Keratinocyte (primary cell): ENCODE data around the gene CPTP. TPM values are rescaled to one million over a fixed set of nuclear protein-coding genes. Genes with fewer than 3 reads are reported as not detected.

Experiments
- DNase-seq: peaks from one replicate; pipeline ENCODE4 v3.0.0-alpha.2; 2011; ENCODE audit warnings: low read depth, missing footprints, low spot score
- FAIRE-seq: peaks from 2 replicates; lab custom pipeline; 2011; peaks lifted over from hg19 to GRCh38; lab: Jason Lieb, UNC
- H2AFZ ChIP-seq: 2 replicates; pipeline ENCODE4 v1.6.0; 2012; ENCODE audit warnings: low read length, control low read depth, inconsistent platforms; ENCODE audit not compliant: control insufficient read depth
- H3K27ac ChIP-seq: 2 replicates; pipeline ENCODE4 v1.5.1; 2011; ENCODE audit warnings: low read length; ENCODE audit not compliant: control insufficient read depth, insufficient read depth
- H3K27me3 ChIP-seq: 3 replicates; pipeline ENCODE4 v1.6.0; 2011; ENCODE audit warnings: low read length; ENCODE audit not compliant: control insufficient read depth, insufficient read depth; ENCODE audit errors: extremely low read depth
- H3K36me3 ChIP-seq, 2 experiments: 2 replicates in 1 of 2; 3 replicates in 1 of 2; pipeline ENCODE4 v1.5.1; 2011; ENCODE audit warnings: low read length in 2 of 2, mild to moderate bottlenecking in 1 of 2; ENCODE audit not compliant: control insufficient read depth in 2 of 2, insufficient read depth in 2 of 2; ENCODE audit errors: extremely low read depth in 1 of 2
- H3K4me1 ChIP-seq: 3 replicates; pipeline ENCODE4 v1.5.1; 2011; ENCODE audit warnings: low read length; ENCODE audit not compliant: control insufficient read depth, insufficient read depth; ENCODE audit errors: extremely low read depth
- H3K4me2 ChIP-seq: 3 replicates; pipeline ENCODE4 v1.6.0; 2011; ENCODE audit warnings: low read depth, low read length; ENCODE audit not compliant: control insufficient read depth, insufficient read depth; ENCODE audit errors: extremely low read depth
- H3K4me3 ChIP-seq, 3 experiments: fragments of 200-600 bp in 1 of 3; sonication (generic) in 1 of 3; 2 replicates in 2 of 3; 3 replicates in 1 of 3; pipeline ENCODE4 v1.5.1; 2011 to 2016; ENCODE audit warnings: low read length in 3 of 3, mild to moderate bottlenecking in 3 of 3, control low read depth in 2 of 3, inconsistent platforms in 1 of 3, low read depth in 1 of 3, mixed read lengths in 1 of 3, mixed run types in 1 of 3, moderate library complexity in 1 of 3; ENCODE audit not compliant: control insufficient read depth in 2 of 3, insufficient read depth in 2 of 3; ENCODE audit errors: extremely low read depth in 1 of 3
- H3K79me2 ChIP-seq: 2 replicates; pipeline ENCODE4 v1.6.0; 2012; ENCODE audit warnings: low read length; ENCODE audit not compliant: control insufficient read depth, insufficient read depth
- H3K9ac ChIP-seq: 3 replicates; pipeline ENCODE4 v1.6.0; 2011; ENCODE audit warnings: low read length; ENCODE audit not compliant: control insufficient read depth, insufficient read depth; ENCODE audit errors: extremely low read depth
- H3K9me1 ChIP-seq: 3 replicates; pipeline ENCODE4 v1.6.0; 2011; ENCODE audit warnings: low read length; ENCODE audit not compliant: control insufficient read depth, insufficient read depth; ENCODE audit errors: extremely low read depth
- H3K9me3 ChIP-seq: 2 replicates; pipeline ENCODE4 v1.5.1; 2012; ENCODE audit warnings: low read depth, low read length; ENCODE audit not compliant: control insufficient read depth
- H4K20me1 ChIP-seq: 3 replicates; pipeline ENCODE4 v1.6.0; 2011; ENCODE audit warnings: low read length; ENCODE audit not compliant: control insufficient read depth, insufficient read depth; ENCODE audit errors: extremely low read depth
- CTCF ChIP-seq, 3 experiments: IDR thresholded peaks in 1 of 3; conservative IDR thresholded peaks in 1 of 3; optimal IDR thresholded peaks in 1 of 3; 2 replicates in 2 of 3; 3 replicates in 1 of 3; pipeline versions ENCODE3 to v1.5.1; 2011; ENCODE audit warnings: low read length in 3 of 3, mild to moderate bottlenecking in 3 of 3, moderate library complexity in 2 of 3, control low read depth in 1 of 3, inconsistent platforms in 1 of 3; ENCODE audit not compliant: insufficient read depth in 2 of 3; ENCODE audit errors: extremely low read depth in 1 of 3
- EZH2 ChIP-seq: IDR thresholded peaks from one replicate; pipeline ENCODE4 v1.6.1; 2012; ENCODE audit warnings: inconsistent platforms, mild to moderate bottlenecking, low read length, moderate library complexity
- dilution Hi-C: fragments of 300-500 bp; cut with MboI; formaldehyde crosslinking; loops from one replicate; pipeline ENCODE4 v1.7.0; 2020; ENCODE audit warnings: low sequenced_read_pairs; ENCODE audit not compliant: extremely low pct_ligation_motif_present
- polyA plus RNA-seq, 5 experiments: library from polyadenylated mRNA; depleted of rRNA in 3 of 5; stranded (reverse) in 3 of 5; stranded (forward) in 1 of 5; unstranded in 1 of 5; fragments of >200 nt; gene quantifications; 1 replicate in 1 of 5; 2 replicates in 3 of 5; 3 replicates in 1 of 5; pipeline versions ENCODE4 v1.2.1 to v1.2.3, GENCODE V29; 2011 to 2012; ENCODE audit warnings: missing spikeins in 2 of 5, low read depth in 1 of 5, low replicate concordance in 1 of 5

CPTP gene
- polyA plus RNA-seq, 1 donor (not counting 4 experiments of a cell fraction or from before 2014, with no cell fraction given) = 5.8 TPM

GRCh38 chr1:1296070-1297061, 28.2 kb upstream of the CPTP start:
- H3K36me3 ChIP-seq = peaks cover 0 to 1% of the 10 kb centered on the region in 2 experiments
- dilution Hi-C loops = no loop called here

GRCh38 chr1:1297802-1298424, 26.7 kb upstream of the CPTP start:
- Histone ChIP-seq H3K4me2 (no peak overlapping the region), H4K20me1 (no peaks in the 10 kb centered on the region), H3K9me1 (no peaks in the 10 kb centered on the region), H3K36me3 (peaks cover 0 to 1% of the 10 kb centered on the region in 2 experiments), H3K27me3 (no peaks in the 10 kb centered on the region), H3K4me3 (no peak overlapping the region), H3K9me3 (no peaks in the 10 kb centered on the region), H2AFZ (no peak overlapping the region), H3K27ac (no peak overlapping the region), H3K9ac (no peak overlapping the region), H3K79me2 (no peaks in the 10 kb centered on the region), H3K4me1 (peaks cover 3% of the 10 kb centered on the region)
- TF ChIP-seq CTCF (optimal IDR thresholded peaks at IDR 0.05 in 1 of 3, IDR thresholded peaks at IDR 0.05 in 1 of 3, conservative IDR thresholded peaks at IDR 0.05 in 1 of 3; ENCODE audit: extremely low read depth in 1 of 3, insufficient read depth in 2 of 3, low read length in 3 of 3) (no peak), EZH2 (no peak)
- FAIRE-seq (no peak), DNase-seq (no peak)
- dilution Hi-C loops = no loop called here

More at GRCh38 chr1:1296070-1297061, 28.2 kb upstream of the CPTP start:
- Histone ChIP-seq H3K9me1 (no peaks in the 10 kb centered on the region), H2AFZ (no peak overlapping the region), H3K4me1 (peaks cover 4% of the 10 kb centered on the region), H3K4me2 (no peak overlapping the region), H3K9ac (no peak overlapping the region), H3K27ac (no peak overlapping the region), H3K27me3 (no peaks in the 10 kb centered on the region), H3K79me2 (no peaks in the 10 kb centered on the region), H4K20me1 (peaks cover 4% of the 10 kb centered on the region), H3K9me3 (no peaks in the 10 kb centered on the region), H3K4me3 (no peak overlapping the region)
- TF ChIP-seq EZH2 = no peak
- no peak for TF ChIP-seq CTCF (optimal IDR thresholded peaks at IDR 0.05 in 1 of 3, IDR thresholded peaks at IDR 0.05 in 1 of 3, conservative IDR thresholded peaks at IDR 0.05 in 1 of 3; ENCODE audit: extremely low read depth in 1 of 3, insufficient read depth in 2 of 3, low read length in 3 of 3)
- DNase-seq = no peak
- FAIRE-seq = no peak
